Measurements from ENCODE around the gene PTCD1. TPM values are rescaled to one million over a fixed set of nuclear protein-coding genes. Genes with fewer than 3 reads are reported as not detected.

Gene PTCD1
- total RNA-seq, 1 donor, result 7.6 TPM

GRCh38 chr7:99449326-99449725 lies 10.7 kb upstream of the PTCD1 start:
- Histone ChIP-seq H3K9me3 (ENCODE audit: low read depth, low read length) (no peaks in the 10 kb centered on the region), H4K20me1 (ENCODE audit: insufficient read depth, low read length) (peaks cover 12% of the 10 kb centered on the region), H3K4me3 (ENCODE audit: insufficient read depth, low read length) (no peak overlapping the region), H3K4me2 (ENCODE audit: insufficient read depth, low read length) (no peak overlapping the region), H3K79me2 (ENCODE audit: insufficient read depth, low read length) (peaks cover 36% of the 10 kb centered on the region), H3K27me3 (ENCODE audit: insufficient read depth, low read length) (no peaks in the 10 kb centered on the region), H2AFZ (ENCODE audit: low read length) (no peak overlapping the region), H3K36me3 (ENCODE audit: insufficient read depth, low read length) (peaks cover 60% of the 10 kb centered on the region), H3K4me1 (ENCODE audit: insufficient read depth, low read length) (no peaks in the 10 kb centered on the region), H3K27ac (ENCODE audit: low read depth, low read length) (no peak overlapping the region)
- DNase-seq (ENCODE audit: insufficient read length, low spot score, missing footprints), result peak; percentile 56
- TF ChIP-seq, protein P1, sequence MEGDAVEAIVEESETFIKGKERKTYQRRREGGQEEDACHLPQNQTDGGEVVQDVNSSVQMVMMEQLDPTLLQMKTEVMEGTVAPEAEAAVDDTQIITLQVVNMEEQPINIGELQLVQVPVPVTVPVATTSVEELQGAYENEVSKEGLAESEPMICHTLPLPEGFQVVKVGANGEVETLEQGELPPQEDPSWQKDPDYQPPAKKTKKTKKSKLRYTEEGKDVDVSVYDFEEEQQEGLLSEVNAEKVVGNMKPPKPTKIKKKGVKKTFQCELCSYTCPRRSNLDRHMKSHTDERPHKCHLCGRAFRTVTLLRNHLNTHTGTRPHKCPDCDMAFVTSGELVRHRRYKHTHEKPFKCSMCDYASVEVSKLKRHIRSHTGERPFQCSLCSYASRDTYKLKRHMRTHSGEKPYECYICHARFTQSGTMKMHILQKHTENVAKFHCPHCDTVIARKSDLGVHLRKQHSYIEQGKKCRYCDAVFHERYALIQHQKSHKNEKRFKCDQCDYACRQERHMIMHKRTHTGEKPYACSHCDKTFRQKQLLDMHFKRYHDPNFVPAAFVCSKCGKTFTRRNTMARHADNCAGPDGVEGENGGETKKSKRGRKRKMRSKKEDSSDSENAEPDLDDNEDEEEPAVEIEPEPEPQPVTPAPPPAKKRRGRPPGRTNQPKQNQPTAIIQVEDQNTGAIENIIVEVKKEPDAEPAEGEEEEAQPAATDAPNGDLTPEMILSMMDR (IDR thresholded peaks at IDR 0.05; ENCODE audit: extremely low read depth, low read depth, low read length), result no peak

- Histone ChIP-seq H3K9me3 (ENCODE audit: low read depth, low read length) (no peaks in the 10 kb centered on the region), H3K4me3 (ENCODE audit: insufficient read depth, low read length) (no peak overlapping the region), H2AFZ (ENCODE audit: low read length) (no peak overlapping the region), H4K20me1 (ENCODE audit: insufficient read depth, low read length) (peaks cover 13% of the 10 kb centered on the region), H3K27me3 (ENCODE audit: insufficient read depth, low read length) (no peaks in the 10 kb centered on the region), H3K4me1 (ENCODE audit: insufficient read depth, low read length) (no peaks in the 10 kb centered on the region), H3K36me3 (ENCODE audit: insufficient read depth, low read length) (peaks cover 57% of the 10 kb centered on the region), H3K79me2 (ENCODE audit: insufficient read depth, low read length) (peaks cover 34% of the 10 kb centered on the region), H3K4me2 (ENCODE audit: insufficient read depth, low read length) (no peak overlapping the region), H3K27ac (ENCODE audit: low read depth, low read length) (no peak overlapping the region)
- TF ChIP-seq, protein P1 (IDR thresholded peaks at IDR 0.05; ENCODE audit: extremely low read depth, low read depth, low read length), result no peak
- DNase-seq (ENCODE audit: insufficient read length, low spot score, missing footprints), result no peak
Measured at GRCh38 chr7:99448855-99449254, 10.3 kb upstream of the PTCD1 start.

DNA sequence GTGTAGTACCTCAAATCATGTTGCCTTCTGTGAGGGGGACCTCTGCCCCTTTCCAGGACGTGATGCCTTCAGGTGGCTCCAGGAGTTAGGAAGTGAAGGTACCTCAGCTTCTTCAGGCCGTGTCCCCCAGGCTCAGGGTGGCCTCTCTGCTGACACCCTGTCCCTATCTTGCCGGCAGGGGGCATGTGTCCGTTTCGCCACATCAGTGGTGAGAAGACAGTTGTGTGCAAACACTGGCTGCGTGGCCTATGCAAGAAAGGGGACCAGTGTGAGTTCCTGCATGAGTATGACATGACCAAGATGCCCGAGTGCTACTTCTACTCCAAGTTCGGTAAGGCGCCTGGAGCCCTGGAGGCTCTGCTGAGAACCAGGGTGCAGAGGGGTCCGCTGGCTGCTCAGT lies 9.3 kb upstream of the PTCD1 start:
- H3K27me3 ChIP-seq (ENCODE audit: insufficient read depth, low read length), result no peaks in the 10 kb centered on the region
- TF ChIP-seq, protein P1 (IDR thresholded peaks at IDR 0.05; ENCODE audit: extremely low read depth, low read depth, low read length), result no peak
- peaks cover 13% of the 10 kb centered on the region for H4K20me1 ChIP-seq (ENCODE audit: insufficient read depth, low read length)
- H3K4me1 ChIP-seq (ENCODE audit: insufficient read depth, low read length), result no peaks in the 10 kb centered on the region
- H3K36me3 ChIP-seq (ENCODE audit: insufficient read depth, low read length), result peaks cover 48% of the 10 kb centered on the region
- no peak overlapping the region for H3K4me2 ChIP-seq (ENCODE audit: insufficient read depth, low read length)
- H3K9me3 ChIP-seq (ENCODE audit: low read depth, low read length), result no peaks in the 10 kb centered on the region
- H2AFZ ChIP-seq (ENCODE audit: low read length), result no peak overlapping the region
- peak; percentile 49 for DNase-seq (ENCODE audit: insufficient read length, low spot score, missing footprints)
- H3K79me2 ChIP-seq (ENCODE audit: insufficient read depth, low read length), result peaks cover 38% of the 10 kb centered on the region
- no peak overlapping the region for H3K27ac ChIP-seq (ENCODE audit: low read depth, low read length)
- no peak overlapping the region for H3K4me3 ChIP-seq (ENCODE audit: insufficient read depth, low read length)

DNA sequence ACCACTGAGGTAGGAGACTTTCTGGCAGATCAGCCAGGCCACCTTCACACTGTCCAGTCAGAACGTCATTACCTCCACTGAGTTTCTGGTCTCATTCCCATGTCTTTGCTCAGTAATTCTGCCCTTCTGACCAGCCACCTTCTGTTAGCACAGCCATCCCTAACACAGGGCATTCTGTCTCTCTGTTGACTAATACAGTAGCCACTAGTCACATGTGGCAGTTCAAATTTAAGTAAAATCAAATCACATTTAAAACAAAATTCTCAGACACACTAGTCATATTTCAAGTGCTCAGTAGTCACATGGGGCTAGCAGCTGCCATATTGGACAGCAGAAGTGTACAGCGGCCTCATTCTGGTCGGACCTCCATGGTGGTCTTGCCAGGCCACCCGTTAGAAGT lies 7.5 kb upstream of the PTCD1 start:
- Histone ChIP-seq H3K4me2 (ENCODE audit: insufficient read depth, low read length) (no peak overlapping the region), H3K36me3 (ENCODE audit: insufficient read depth, low read length) (peaks cover 46% of the 10 kb centered on the region), H3K27ac (ENCODE audit: low read depth, low read length) (no peak overlapping the region), H2AFZ (ENCODE audit: low read length) (no peak overlapping the region), H3K79me2 (ENCODE audit: insufficient read depth, low read length) (peaks cover 46% of the 10 kb centered on the region), H3K4me3 (ENCODE audit: insufficient read depth, low read length) (no peak overlapping the region), H3K27me3 (ENCODE audit: insufficient read depth, low read length) (no peaks in the 10 kb centered on the region), H4K20me1 (ENCODE audit: insufficient read depth, low read length) (peaks cover 12% of the 10 kb centered on the region), H3K9me3 (ENCODE audit: low read depth, low read length) (no peaks in the 10 kb centered on the region), H3K4me1 (ENCODE audit: insufficient read depth, low read length) (peaks cover 5% of the 10 kb centered on the region)
- no peak for DNase-seq (ENCODE audit: insufficient read length, low spot score, missing footprints)
- TF ChIP-seq, protein P1 (IDR thresholded peaks at IDR 0.05; ENCODE audit: extremely low read depth, low read depth, low read length), result no peak
